ENCODE measurements around the gene FLNB.
"Not testable (repeated sequence)": the region's sequence is repeated elsewhere in the genome, so short reads cannot be mapped to it uniquely, and the experiment has no call there.

FLNB gene

GRCh38 chr3:57982561-57983243 is 25.5 kb upstream of the FLNB start:
- DNase-seq, result no peak

GRCh38 chr3:57983734-57984518 is 24.3 kb upstream of the FLNB start:
- no peak for DNase-seq

GRCh38 chr3:57985176-57985983 is 22.8 kb upstream of the FLNB start:
- no peak for DNase-seq

- DNase-seq, result no peak
Observed at GRCh38 chr3:57985984-57986246, 22.3 kb upstream of the FLNB start.

- DNase-seq, result no peak
Observed at GRCh38 chr3:57986261-57986660, 22.0 kb upstream of the FLNB start.

- DNase-seq, result not testable (repeated sequence)
Observed at GRCh38 chr3:57989198-57989597, 19.0 kb upstream of the FLNB start.

GRCh38 chr3:57989646-57990045 is 18.6 kb upstream of the FLNB start:
- DNase-seq, result no peak

- DNase-seq, result no peak
Observed at GRCh38 chr3:57992452-57993213, 15.6 kb upstream of the FLNB start.

GRCh38 chr3:57998366-57999283 is 9.6 kb upstream of the FLNB start:
- DNase-seq, result peak; percentile 22

GRCh38 chr3:57999417-58000115 is 8.7 kb upstream of the FLNB start:
- no peak for DNase-seq

GRCh38 chr3:58000306-58001085 is 7.7 kb upstream of the FLNB start:
- no peak for DNase-seq

GRCh38 chr3:58001086-58001467 is 7.1 kb upstream of the FLNB start:
- DNase-seq, result no peak

GRCh38 chr3:58001979-58002378 is 6.2 kb upstream of the FLNB start:
- DNase-seq, result no peak

- DNase-seq, result no peak
Observed at GRCh38 chr3:58003093-58003492, 5.1 kb upstream of the FLNB start.

- no peak for DNase-seq
Observed at GRCh38 chr3:58004973-58005372, 3.2 kb upstream of the FLNB start.

GRCh38 chr3:58005669-58006068 is 2.6 kb upstream of the FLNB start:
- DNase-seq, result no peak

- no peak for DNase-seq
Observed at GRCh38 chr3:58006661-58007060, 1.6 kb upstream of the FLNB start.

- peak; percentile 3 for DNase-seq
Observed at GRCh38 chr3:58009026-58009748, 965 bp downstream of the FLNB start.

GRCh38 chr3:58009749-58010535 is 1.7 kb downstream of the FLNB start:
- DNase-seq, result no peak
